T-helper 1 cell treated with Interleukin-12 subunit alpha and Interleukin-12 subunit beta and Interleukin-4 antibody, amounts not matched to agents 30 μg/mL and 1 μg/mL, for 36 hours (primary cell): ENCODE data around the gene KCNH1.

Experiments used
- H3K27ac Mint-ChIP-seq: one replicate; pipeline ENCODE4 v1.8.0; 2021; ENCODE audit warnings: mild to moderate bottlenecking, mixed read lengths
- H3K27me3 Mint-ChIP-seq: one replicate; pipeline ENCODE4 v1.8.0; 2021; ENCODE audit warnings: low read depth, mixed read lengths
- H3K36me3 Mint-ChIP-seq: one replicate; pipeline ENCODE4 v1.8.0; 2021; ENCODE audit warnings: low read depth, mixed read lengths
- H3K4me1 Mint-ChIP-seq: one replicate; pipeline ENCODE4 v1.8.0; 2021; ENCODE audit warnings: low read depth, mixed read lengths
- H3K4me3 Mint-ChIP-seq: one replicate; pipeline ENCODE4 v1.8.0; 2021; ENCODE audit warnings: mild to moderate bottlenecking, moderate library complexity, mixed read lengths
- H3K9me3 Mint-ChIP-seq: one replicate; pipeline ENCODE4 v1.8.0; 2021; ENCODE audit warnings: mixed read lengths

The KCNH1 gene

DNA sequence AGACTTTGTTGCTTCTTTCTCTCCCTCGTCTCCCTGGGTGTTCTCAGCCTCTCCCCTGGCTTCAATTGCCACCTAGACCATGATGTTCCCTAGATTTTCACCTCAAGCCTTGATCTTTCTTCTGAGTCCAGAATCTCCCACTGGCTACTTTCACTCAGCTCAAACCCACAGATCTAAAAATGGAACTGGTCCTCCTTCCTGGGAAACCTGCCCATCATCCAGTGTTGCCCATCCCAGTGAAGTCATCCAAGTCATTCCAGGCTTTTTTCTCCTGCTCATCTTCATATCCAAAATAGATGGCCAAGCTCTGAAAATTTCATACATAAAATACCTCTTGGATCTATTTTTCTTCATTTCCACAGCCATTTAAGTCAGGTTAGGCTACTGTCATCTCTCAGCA is 347.4 kb downstream of the KCNH1 start:
- H3K4me3 Mint-ChIP-seq = no peak overlapping the region
- H3K4me1 Mint-ChIP-seq = peaks cover 8% of the 10 kb centered on the region
- H3K36me3 Mint-ChIP-seq = no peaks in the 10 kb centered on the region
- H3K27me3 Mint-ChIP-seq = peaks cover 4% of the 10 kb centered on the region
- H3K27ac Mint-ChIP-seq = no peak overlapping the region
- no peaks in the 10 kb centered on the region for H3K9me3 Mint-ChIP-seq

- no peaks in the 10 kb centered on the region for H3K27me3 Mint-ChIP-seq
Observed at GRCh38 chr1:210783925-210784324, 350.0 kb downstream of the KCNH1 start.

GRCh38 chr1:210781652-210782051 is 352.3 kb downstream of the KCNH1 start:
- H3K36me3 Mint-ChIP-seq = no peaks in the 10 kb centered on the region
- H3K4me1 Mint-ChIP-seq = no peaks in the 10 kb centered on the region
- H3K4me3 Mint-ChIP-seq = no peak overlapping the region
- H3K9me3 Mint-ChIP-seq = no peaks in the 10 kb centered on the region
- H3K27me3 Mint-ChIP-seq = no peaks in the 10 kb centered on the region
- no peak overlapping the region for H3K27ac Mint-ChIP-seq

More at GRCh38 chr1:210783925-210784324, 350.0 kb downstream of the KCNH1 start:
- Mint-ChIP-seq H3K27ac (no peak overlapping the region), H3K4me3 (no peak overlapping the region), H3K4me1 (no peaks in the 10 kb centered on the region), H3K36me3 (no peaks in the 10 kb centered on the region), H3K9me3 (no peaks in the 10 kb centered on the region)

DNA sequence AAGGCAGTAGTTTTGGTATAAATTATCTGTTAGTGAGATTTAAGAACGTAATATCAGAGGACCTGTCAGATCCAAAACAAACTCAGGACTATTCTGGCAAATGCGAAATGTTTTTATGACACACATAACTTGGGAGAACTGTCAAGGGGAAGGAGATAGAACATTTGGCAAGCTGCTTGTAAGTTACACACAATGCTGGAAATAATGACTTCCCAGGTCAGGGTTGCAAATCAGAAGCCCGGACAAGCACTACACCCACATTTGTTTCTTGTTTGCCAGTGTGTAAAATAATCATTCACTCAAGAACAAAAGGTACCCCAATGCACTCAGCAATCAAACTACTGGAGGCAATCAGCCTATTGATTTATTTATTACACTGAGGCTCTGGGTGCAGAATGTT is 354.7 kb downstream of the KCNH1 start:
- H3K4me1 Mint-ChIP-seq = no peaks in the 10 kb centered on the region
- H3K27ac Mint-ChIP-seq = no peak overlapping the region
- H3K9me3 Mint-ChIP-seq = no peaks in the 10 kb centered on the region
- no peaks in the 10 kb centered on the region for H3K27me3 Mint-ChIP-seq
- no peak overlapping the region for H3K4me3 Mint-ChIP-seq
- no peaks in the 10 kb centered on the region for H3K36me3 Mint-ChIP-seq

DNA sequence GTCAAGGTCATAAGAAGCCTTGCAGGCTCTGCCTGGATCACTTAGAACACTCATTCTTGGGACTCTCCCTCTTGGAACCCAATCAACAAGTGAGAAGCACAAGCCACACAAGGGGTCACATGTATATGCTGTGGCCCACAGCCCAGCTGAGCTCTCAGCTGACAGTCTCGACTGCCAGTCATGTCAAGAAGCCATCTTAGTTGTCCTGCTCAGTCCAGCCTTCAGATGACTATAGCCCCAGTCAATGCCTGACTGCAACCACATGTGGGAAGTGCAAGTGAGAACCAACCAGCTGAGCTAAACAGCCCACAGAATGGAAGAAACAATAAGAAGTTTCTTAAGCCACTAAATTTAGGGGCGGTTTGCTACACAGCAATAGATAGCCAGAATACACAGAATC is 356.0 kb downstream of the KCNH1 start:
- Mint-ChIP-seq H3K27me3 (peaks cover 3% of the 10 kb centered on the region), H3K4me3 (no peak overlapping the region), H3K27ac (no peak overlapping the region)

DNA sequence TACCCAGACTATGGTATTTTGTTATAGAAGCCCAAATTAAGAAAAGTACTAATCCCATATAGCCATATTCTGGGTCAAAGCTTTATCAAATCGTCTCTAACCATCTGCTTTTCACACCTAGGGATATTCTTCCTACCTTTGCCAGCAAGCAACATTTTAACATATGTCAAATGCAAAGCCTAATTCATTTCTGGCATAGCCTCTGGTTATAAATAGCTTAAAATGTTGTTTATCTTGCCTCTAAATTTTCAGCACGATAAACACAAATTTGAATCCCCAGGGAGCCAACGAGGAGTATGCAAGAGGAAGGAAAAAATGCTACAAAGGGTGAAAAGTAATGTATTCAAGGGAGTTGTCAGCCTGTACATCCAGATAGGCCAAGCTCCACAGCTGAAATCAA is 357.2 kb downstream of the KCNH1 start:
- no peaks in the 10 kb centered on the region for H3K36me3 Mint-ChIP-seq
- H3K4me3 Mint-ChIP-seq = no peak overlapping the region
- H3K27ac Mint-ChIP-seq = no peak overlapping the region
- no peaks in the 10 kb centered on the region for H3K4me1 Mint-ChIP-seq
- no peaks in the 10 kb centered on the region for H3K9me3 Mint-ChIP-seq
- H3K27me3 Mint-ChIP-seq = peaks cover 3% of the 10 kb centered on the region

More for the DNA sequence above, 356.0 kb downstream of the KCNH1 start:
- Mint-ChIP-seq H3K4me1 (no peaks in the 10 kb centered on the region), H3K9me3 (no peaks in the 10 kb centered on the region), H3K36me3 (no peaks in the 10 kb centered on the region)

- Mint-ChIP-seq H3K36me3 (no peaks in the 10 kb centered on the region), H3K27ac (no peak overlapping the region), H3K4me1 (no peaks in the 10 kb centered on the region), H3K9me3 (no peaks in the 10 kb centered on the region), H3K27me3 (peaks cover 3% of the 10 kb centered on the region), H3K4me3 (no peak overlapping the region)
Observed at GRCh38 chr1:210775289-210775688, 358.7 kb downstream of the KCNH1 start.

DNA sequence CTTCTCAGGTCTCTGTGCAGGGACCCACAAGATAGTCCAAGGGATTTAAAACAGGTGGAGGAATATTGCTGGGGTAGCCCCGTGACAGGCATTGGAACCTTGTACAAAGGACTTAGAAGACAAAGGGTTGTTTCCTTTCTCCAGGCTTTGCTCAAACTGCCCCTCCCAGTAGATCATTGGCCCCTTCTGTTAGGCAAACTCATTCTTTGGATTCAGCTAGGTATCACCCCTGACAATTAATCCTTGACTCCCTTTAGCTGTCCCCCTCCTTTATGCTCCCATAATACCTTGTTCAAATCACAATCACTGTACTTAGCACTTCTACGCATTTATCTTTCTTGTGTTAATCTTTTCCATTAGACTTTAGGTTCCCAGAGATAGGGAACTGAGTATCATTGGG is 360.5 kb downstream of the KCNH1 start:
- Mint-ChIP-seq H3K27me3 (peaks cover 3% of the 10 kb centered on the region), H3K36me3 (no peaks in the 10 kb centered on the region), H3K9me3 (no peaks in the 10 kb centered on the region), H3K4me1 (no peaks in the 10 kb centered on the region), H3K4me3 (no peak overlapping the region), H3K27ac (no peak overlapping the region)

DNA sequence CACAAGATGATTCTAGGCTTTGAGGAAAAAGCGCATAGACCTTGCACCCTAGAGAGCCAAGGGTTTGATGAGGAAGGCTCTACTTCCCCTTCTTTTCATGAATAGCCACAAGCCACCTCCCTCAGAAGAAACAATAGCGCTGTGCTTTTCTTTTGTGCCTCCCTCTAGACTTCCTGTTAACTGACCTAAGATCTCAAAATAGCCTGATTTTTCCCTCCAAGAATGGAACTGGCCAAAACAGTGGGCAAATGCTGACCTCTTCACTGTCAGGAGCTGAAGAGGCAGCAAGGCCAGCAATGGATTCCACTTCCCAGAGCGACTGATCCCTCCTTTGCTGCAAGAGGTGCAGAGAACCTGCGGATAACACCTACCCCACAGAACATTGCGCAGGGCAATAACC is 362.8 kb downstream of the KCNH1 start:
- Mint-ChIP-seq H3K9me3 (no peaks in the 10 kb centered on the region), H3K36me3 (no peaks in the 10 kb centered on the region), H3K27me3 (peaks cover 3% of the 10 kb centered on the region), H3K4me1 (no peaks in the 10 kb centered on the region), H3K4me3 (no peak overlapping the region), H3K27ac (no peak overlapping the region)

DNA sequence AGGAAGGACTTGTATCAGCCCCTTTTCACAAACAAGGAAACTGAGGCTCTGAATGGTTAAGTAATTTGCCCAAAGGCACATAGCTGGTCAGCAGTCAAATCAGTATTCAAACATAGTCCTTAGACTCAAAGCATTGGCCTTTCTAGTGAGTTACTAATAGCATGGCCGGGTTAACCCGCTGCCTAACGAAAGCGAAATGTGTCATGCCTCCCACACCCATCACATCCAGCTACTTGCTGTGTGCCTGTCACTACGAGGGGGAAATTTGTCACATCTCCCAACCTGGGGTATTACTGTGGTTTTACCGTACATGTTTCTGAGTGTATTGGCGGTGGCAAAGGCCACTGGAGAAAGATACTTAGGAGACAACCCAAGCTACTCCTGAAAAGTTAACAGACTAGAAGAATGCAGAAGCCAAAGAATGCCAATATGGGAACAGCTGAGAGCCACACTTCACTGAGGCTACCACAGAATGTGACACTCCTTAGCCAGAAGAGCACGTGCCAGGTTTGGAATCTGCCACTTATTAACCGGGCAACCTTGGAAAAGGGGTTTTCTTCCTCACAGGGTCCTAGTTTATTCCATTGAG is 363.5 kb downstream of the KCNH1 start:
- peaks cover 3% of the 10 kb centered on the region for H3K27me3 Mint-ChIP-seq

DNA sequence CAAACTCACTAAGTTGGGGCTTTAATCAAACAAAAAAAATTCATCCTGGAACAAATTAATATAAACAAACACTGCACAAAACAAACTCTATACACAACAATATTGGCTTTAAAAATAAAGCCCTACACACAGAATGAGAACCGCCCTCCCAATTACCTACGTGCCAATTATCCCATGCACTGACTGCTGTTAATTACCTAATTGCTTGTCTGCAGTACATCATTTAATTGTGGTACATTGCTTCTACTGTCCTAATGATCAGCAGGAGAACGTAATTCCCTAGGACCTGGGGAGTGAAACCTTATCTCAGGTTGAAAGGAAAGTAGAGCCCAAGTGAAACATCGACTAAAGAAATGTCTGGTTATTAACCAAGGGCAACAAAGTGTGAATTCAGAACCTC is 364.5 kb downstream of the KCNH1 start:
- no peak overlapping the region for H3K4me3 Mint-ChIP-seq
- H3K4me1 Mint-ChIP-seq = no peaks in the 10 kb centered on the region
- no peak overlapping the region for H3K27ac Mint-ChIP-seq
- H3K9me3 Mint-ChIP-seq = no peaks in the 10 kb centered on the region
- peaks cover 3% of the 10 kb centered on the region for H3K27me3 Mint-ChIP-seq
- H3K36me3 Mint-ChIP-seq = no peaks in the 10 kb centered on the region

More for the DNA sequence above, 363.5 kb downstream of the KCNH1 start:
- Mint-ChIP-seq H3K4me1 (no peaks in the 10 kb centered on the region), H3K36me3 (no peaks in the 10 kb centered on the region), H3K27ac (no peak overlapping the region), H3K4me3 (no peak overlapping the region), H3K9me3 (no peaks in the 10 kb centered on the region)

GRCh38 chr1:210764536-210764935 is 369.4 kb downstream of the KCNH1 start:
- no peaks in the 10 kb centered on the region for H3K27me3 Mint-ChIP-seq
- no peaks in the 10 kb centered on the region for H3K4me1 Mint-ChIP-seq
- no peaks in the 10 kb centered on the region for H3K9me3 Mint-ChIP-seq
- no peak overlapping the region for H3K4me3 Mint-ChIP-seq
- no peaks in the 10 kb centered on the region for H3K36me3 Mint-ChIP-seq
- H3K27ac Mint-ChIP-seq = no peak overlapping the region

DNA sequence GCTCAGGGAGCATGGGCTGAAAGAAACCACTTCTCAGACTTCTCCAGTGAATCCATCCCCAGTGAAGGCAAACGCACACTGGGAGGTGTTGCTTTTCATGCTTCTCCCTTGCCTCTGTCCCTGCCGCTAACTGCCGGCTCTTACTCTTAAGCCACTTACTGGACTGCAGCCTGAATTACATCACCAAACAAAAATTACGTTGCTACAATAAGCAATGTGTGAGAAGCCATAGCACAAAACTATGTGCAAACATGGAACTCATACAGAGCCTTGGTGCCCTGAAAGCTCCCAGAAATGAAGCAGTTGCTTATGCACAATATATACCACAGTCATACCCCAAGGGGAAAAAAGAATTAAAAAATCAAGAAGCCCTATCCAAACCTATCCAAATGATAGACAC is 375.2 kb downstream of the KCNH1 start:
- no peaks in the 10 kb centered on the region for H3K27me3 Mint-ChIP-seq
- H3K4me3 Mint-ChIP-seq = no peak overlapping the region
- no peaks in the 10 kb centered on the region for H3K36me3 Mint-ChIP-seq
- H3K27ac Mint-ChIP-seq = no peak overlapping the region
- no peaks in the 10 kb centered on the region for H3K4me1 Mint-ChIP-seq
- no peaks in the 10 kb centered on the region for H3K9me3 Mint-ChIP-seq

GRCh38 chr1:210758261-210758660 is 375.7 kb downstream of the KCNH1 start:
- Mint-ChIP-seq H3K9me3 (no peaks in the 10 kb centered on the region), H3K27me3 (no peaks in the 10 kb centered on the region), H3K4me3 (no peak overlapping the region), H3K36me3 (no peaks in the 10 kb centered on the region), H3K27ac (no peak overlapping the region), H3K4me1 (no peaks in the 10 kb centered on the region)

DNA sequence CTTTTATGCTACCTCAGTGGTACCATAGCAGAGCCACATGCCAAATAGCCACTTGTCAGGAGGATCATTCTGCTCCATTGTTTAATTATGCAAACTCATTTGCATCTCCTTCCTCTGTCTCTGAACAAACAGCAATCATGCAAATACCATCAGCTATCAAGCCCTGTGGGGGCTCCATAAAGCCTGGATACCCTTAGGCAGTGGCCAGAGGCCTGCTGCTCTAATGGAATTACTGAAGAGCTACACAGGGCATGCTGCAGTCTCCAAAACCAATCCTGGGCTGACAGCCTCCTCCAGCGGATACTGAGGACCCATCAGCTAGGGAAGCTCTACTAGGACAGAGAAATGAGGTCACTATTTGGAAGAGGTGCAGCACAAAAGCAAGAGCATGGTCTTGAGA is 376.3 kb downstream of the KCNH1 start:
- Mint-ChIP-seq H3K9me3 (no peaks in the 10 kb centered on the region), H3K4me1 (no peaks in the 10 kb centered on the region), H3K27me3 (no peaks in the 10 kb centered on the region), H3K36me3 (no peaks in the 10 kb centered on the region), H3K27ac (no peak overlapping the region), H3K4me3 (no peak overlapping the region)
